Peyer's patch (tissue), 4 donors: ENCODE measurements around the gene OR4K17.

ENCODE experiments used
- POLR2A ChIP-seq, 2 donors: fragments of 450-650 bp; IDR thresholded peaks; one replicate each; pipeline ENCODE4 v1.5.1; 2017; ENCODE audit warnings: antibody characterized with exemption in 2 of 2, mild to moderate bottlenecking in 2 of 2, moderate library complexity in 2 of 2
- TF ChIP-seq, protein P1 (sequence below), 6 experiments: fragments of 450-650 bp in 4 of 6; fragments of 200-600 bp in 2 of 6; sonication (generic) in 1 of 6; IDR thresholded peaks; one replicate each; pipeline ENCODE4 v1.5.1; 2017 to 2019; ENCODE audit warnings: antibody characterized with exemption in 6 of 6, mild to moderate bottlenecking in 3 of 6, moderate library complexity in 1 of 6

DNA sequence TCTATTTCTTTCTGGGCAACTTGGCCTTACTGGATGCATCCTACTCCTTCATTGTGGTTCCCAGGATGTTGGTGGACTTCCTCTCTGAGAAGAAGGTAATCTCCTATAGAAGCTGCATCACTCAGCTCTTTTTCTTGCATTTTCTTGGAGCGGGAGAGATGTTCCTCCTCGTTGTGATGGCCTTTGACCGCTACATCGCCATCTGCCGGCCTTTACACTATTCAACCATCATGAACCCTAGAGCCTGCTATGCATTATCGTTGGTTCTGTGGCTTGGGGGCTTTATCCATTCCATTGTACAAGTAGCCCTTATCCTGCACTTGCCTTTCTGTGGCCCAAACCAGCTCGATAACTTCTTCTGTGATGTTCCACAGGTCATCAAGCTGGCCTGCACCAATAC lies 33.4 kb downstream of the OR4K17 start:
- TF ChIP-seq, protein P1, sequence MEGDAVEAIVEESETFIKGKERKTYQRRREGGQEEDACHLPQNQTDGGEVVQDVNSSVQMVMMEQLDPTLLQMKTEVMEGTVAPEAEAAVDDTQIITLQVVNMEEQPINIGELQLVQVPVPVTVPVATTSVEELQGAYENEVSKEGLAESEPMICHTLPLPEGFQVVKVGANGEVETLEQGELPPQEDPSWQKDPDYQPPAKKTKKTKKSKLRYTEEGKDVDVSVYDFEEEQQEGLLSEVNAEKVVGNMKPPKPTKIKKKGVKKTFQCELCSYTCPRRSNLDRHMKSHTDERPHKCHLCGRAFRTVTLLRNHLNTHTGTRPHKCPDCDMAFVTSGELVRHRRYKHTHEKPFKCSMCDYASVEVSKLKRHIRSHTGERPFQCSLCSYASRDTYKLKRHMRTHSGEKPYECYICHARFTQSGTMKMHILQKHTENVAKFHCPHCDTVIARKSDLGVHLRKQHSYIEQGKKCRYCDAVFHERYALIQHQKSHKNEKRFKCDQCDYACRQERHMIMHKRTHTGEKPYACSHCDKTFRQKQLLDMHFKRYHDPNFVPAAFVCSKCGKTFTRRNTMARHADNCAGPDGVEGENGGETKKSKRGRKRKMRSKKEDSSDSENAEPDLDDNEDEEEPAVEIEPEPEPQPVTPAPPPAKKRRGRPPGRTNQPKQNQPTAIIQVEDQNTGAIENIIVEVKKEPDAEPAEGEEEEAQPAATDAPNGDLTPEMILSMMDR (IDR thresholded peaks at IDR 0.05) = no peak
- no peak for TF ChIP-seq POLR2A (IDR thresholded peaks at IDR 0.05)
